ENCODE results near the gene PEX12. TPM values are rescaled to one million over a fixed set of nuclear protein-coding genes. Genes with fewer than 3 reads are reported as not detected.

Gene PEX12
- total and polyA plus RNA-seq, 2 of the 4 experiments (the other 2 are of a cell fraction) = 4.5 to 7.9 TPM

DNA sequence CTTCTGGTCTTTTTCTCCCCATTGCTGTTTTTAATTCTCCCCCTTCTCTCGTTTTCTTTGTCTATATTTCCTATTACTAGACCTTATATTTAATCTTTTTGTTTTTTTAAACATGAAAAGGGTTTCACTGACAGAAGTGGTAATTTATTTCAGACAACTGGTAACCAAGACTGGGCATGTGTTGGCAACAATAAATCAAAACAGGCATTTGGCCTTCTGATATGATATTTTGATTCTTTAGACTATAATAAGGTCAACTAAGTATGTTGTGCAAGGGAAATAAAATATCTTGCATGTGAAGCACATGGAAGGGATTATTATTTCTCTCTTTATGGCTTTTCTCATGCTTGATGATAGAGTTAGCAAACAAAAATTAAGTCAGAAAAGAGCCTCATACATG, 43.4 kb upstream of the PEX12 start:
- no peak overlapping the region for H3K4me2 ChIP-seq (ENCODE audit: low read depth, low read length)

More for the DNA sequence above, 43.4 kb upstream of the PEX12 start:
- CTCF ChIA-PET = no interaction called here
- Histone ChIP-seq H4K91ac (ENCODE audit: insufficient read depth, low read depth, low read length) (no peak overlapping the region), H3K4me3 (ENCODE audit: insufficient read depth, low read depth, low read length) (no peak overlapping the region), H3K9me1 (ENCODE audit: insufficient read depth, low read length) (no peaks in the 10 kb centered on the region), H2BK20ac (ENCODE audit: low read depth, low read length) (no peak overlapping the region), H2AFZ (replicated peaks; ENCODE audit: low read length, poor library complexity) (no peak overlapping the region), H3K4me1 (ENCODE audit: control insufficient read depth, insufficient read depth, low read length) (no peaks in the 10 kb centered on the region), H3K56ac (ENCODE audit: extremely low read depth, insufficient read depth, low read length) (no peak overlapping the region), H4K20me1 (ENCODE audit: insufficient read depth, low read length) (peaks cover 3% of the 10 kb centered on the region; the same call in 1 of the 2 replicates), H2BK120ac (ENCODE audit: low read depth, low read length) (no peak overlapping the region), H4K8ac (ENCODE audit: low read depth in 2 of 2, low read length in 2 of 2) (no peak overlapping the region), H2AK9ac (replicated peaks; ENCODE audit: low read depth, low read length, poor library complexity) (no peak overlapping the region), H3K9ac (ENCODE audit: low read depth, low read length) (no peak overlapping the region), H3K4ac (ENCODE audit: low read depth, low read length) (no peak overlapping the region), H3K9me3 (ENCODE audit: control insufficient read depth, insufficient read depth, low read length) (no peaks in the 10 kb centered on the region), H3K36me3 (ENCODE audit: control insufficient read depth, insufficient read depth, low read length) (peaks cover 14% of the 10 kb centered on the region), H3K27me3 (ENCODE audit: control insufficient read depth, insufficient read depth, low read length) (no peaks in the 10 kb centered on the region), H4K5ac (ENCODE audit: low read depth, low read length) (no peak overlapping the region), H2AK5ac (ENCODE audit: low read depth, low read length) (no peak overlapping the region), H3K79me1 (ENCODE audit: low read depth in 1 of 2, low read length in 2 of 2) (peaks cover 6 to 19% of the 10 kb centered on the region in 2 experiments; a peak in 3 of 4 replicates), H3K14ac (replicated peaks; ENCODE audit: low read depth, low read length) (no peak overlapping the region), H3K27ac (ENCODE audit: insufficient read depth, low read length) (no peak overlapping the region), H3K18ac (ENCODE audit: low read depth, low read length) (no peak overlapping the region), H2BK15ac (ENCODE audit: low read depth, low read length) (no peak overlapping the region), H2BK5ac (ENCODE audit: low read depth, low read length, poor library complexity, severe bottlenecking) (no peak overlapping the region), H3K23ac (ENCODE audit: low read depth, low read length) (no peak overlapping the region)
- dilution Hi-C loops (cut with HindIII; ENCODE audit: low sequenced_read_pairs, unreplicated experiment) (no loop called here), in situ Hi-C loops (cut with MboI; ENCODE audit: low sequenced_read_pairs) (no loop called here), intact Hi-C loops (cut with micrococcal nuclease) (no loop called here)
- TF ChIP-seq MXI1 (IDR thresholded peaks at IDR 0.05; ENCODE audit: borderline replicate concordance, low read depth, low read length) = no peak
- BruUV-seq (replicated peaks) = no TSS peak
- WGBS, 2 experiments (ENCODE audit: extremely low coverage in 2 of 2, insufficient read length in 1 of 2) = no CpG with 5 or more reads among the region's 1 CpG
- ATAC-seq (ENCODE audit: low read depth) (no peak), DNase-seq (no peak)
- POLR2A ChIA-PET (ENCODE audit: unreplicated experiment) = no interaction called here

All from IMR-90 (cell line).